H1 (cell line): Measurements from ENCODE around the gene PUSL1. TPM values are rescaled to one million over a fixed set of nuclear protein-coding genes. Genes with fewer than 3 reads are reported as not detected.

Source experiments
- BACH1 ChIP-seq: IDR thresholded peaks from 2 replicates; pipeline ENCODE4 v1.6.1; 2012; ENCODE audit warnings: low read length, improper control_type of control experiment
- CBX8 ChIP-seq: fragments of 300-800, 300-1000 bp; sonication (generic); IDR thresholded peaks from 2 replicates; pipeline ENCODE4 v1.7.1; 2016; ENCODE audit warnings: low read depth, low read length, borderline replicate concordance
- CHD7 ChIP-seq: fragments of 300-600 bp; sonication (generic); IDR thresholded peaks from 2 replicates; pipeline ENCODE4 v1.7.1; 2012; ENCODE audit warnings: low read length, moderate library complexity, mild to moderate bottlenecking, inconsistent platforms; ENCODE audit not compliant: insufficient replicate concordance
- CTBP2 ChIP-seq: IDR thresholded peaks from 2 replicates; pipeline ENCODE4 v1.7.0; 2011; ENCODE audit warnings: borderline replicate concordance, mild to moderate bottlenecking, moderate library complexity, mixed read lengths, low read length; ENCODE audit not compliant: insufficient read depth, insufficient read length
- HDAC2 ChIP-seq, 2 experiments: fragments of 300-600 bp in 1 of 2; sonication (generic) in 1 of 2; IDR thresholded peaks; 2 replicates each; pipeline ENCODE4 v1.6.1; 2011 to 2012; ENCODE audit warnings: low read depth in 2 of 2, low read length in 2 of 2, mild to moderate bottlenecking in 2 of 2, moderate library complexity in 2 of 2, borderline replicate concordance in 1 of 2, inconsistent platforms in 1 of 2
- JUN ChIP-seq: IDR thresholded peaks from 2 replicates; pipeline ENCODE4 v1.6.1; 2011; ENCODE audit warnings: low read depth, mild to moderate bottlenecking, improper control_type of control experiment, low read length
- JUND ChIP-seq: IDR thresholded peaks from 2 replicates; pipeline ENCODE4 v1.6.1; 2011; ENCODE audit warnings: mild to moderate bottlenecking, improper control_type of control experiment, low read length
- POU5F1 ChIP-seq: IDR thresholded peaks from 2 replicates; pipeline ENCODE4 v1.6.1; 2011; ENCODE audit warnings: low read depth, mild to moderate bottlenecking, low read length, moderate library complexity
- RBBP5 ChIP-seq: IDR thresholded peaks from 2 replicates; pipeline ENCODE4 v1.7.1; 2012; ENCODE audit warnings: low read depth, mild to moderate bottlenecking, inconsistent platforms, low read length, moderate library complexity, borderline replicate concordance
- SP1 ChIP-seq: IDR thresholded peaks from 2 replicates; pipeline ENCODE4 v1.6.1; 2011; ENCODE audit warnings: low read depth, low read length
- SP4 ChIP-seq: IDR thresholded peaks from 2 replicates; pipeline ENCODE4 v1.6.1; 2012; ENCODE audit warnings: low read length, inconsistent platforms
- SRF ChIP-seq: IDR thresholded peaks from 2 replicates; pipeline ENCODE4 v1.6.1; 2011; ENCODE audit warnings: mild to moderate bottlenecking, low read depth, low read length, moderate library complexity
- polyA plus RNA-seq, 7 experiments: library from polyadenylated mRNA; depleted of rRNA in 3 of 7; stranded (reverse) in 5 of 7; unstranded in 2 of 7; fragments of >200 nt in 5 of 7; fragments of 200-250 nt in 2 of 7; gene quantifications; 1 replicate in 5 of 7; 2 replicates in 1 of 7; 4 replicates in 1 of 7; pipeline versions ENCODE4 v1.2.1 to v1.2.3, GENCODE V29; 2011 to 2013; ENCODE audit warnings: missing spikeins in 2 of 7, mixed read lengths in 2 of 7
- total RNA-seq: library from RNA; stranded (reverse); fragmentation: NEBNext Ultra II Directional; extraction: Animal tissue kit (Norgen Biotek cat#: 25700); gene quantifications from 2 replicates; pipeline ENCODE4 v1.2.1, GENCODE V29; 2021

PUSL1 gene
- total and polyA plus RNA-seq, 2 of the 8 experiments (the other 6 are each of a cell fraction or from before 2014, with no cell fraction given): 38.8 to 87.4 TPM

- no peak for TF ChIP-seq CBX8
- no peak for TF ChIP-seq CHD7
- TF ChIP-seq SP4: 0 out of 2 replicates have a peak, but pooled peaks have one; percentile 65
- TF ChIP-seq JUN: no peak
- peak; percentile 99 to 100 for TF ChIP-seq HDAC2 (IDR thresholded peaks at IDR 0.05; ENCODE audit: borderline replicate concordance in 1 of 2, low read depth in 2 of 2, low read length in 2 of 2)
- no peak for TF ChIP-seq JUND
- no peak for TF ChIP-seq BACH1
- no peak for TF ChIP-seq CTBP2
- TF ChIP-seq SP1: peak; percentile 48; the same call in 1 of the 2 replicates
- no peak for TF ChIP-seq RBBP5
- 0 out of 2 replicates have a peak, but pooled peaks have one; percentile 16 for TF ChIP-seq SRF
- no peak for TF ChIP-seq POU5F1
Measured at GRCh38 chr1:1334835-1335234, 26.4 kb downstream of the PUSL1 start (continued).
